ENCODE results near the gene TMEM94. TPM values are rescaled to one million over a fixed set of nuclear protein-coding genes. Genes with fewer than 3 reads are reported as not detected.
A peak's percentile ranks its signal among the peaks of the same experiment; 100 is the strongest.

Gene TMEM94
- total and polyA plus RNA-seq, 2 of the 13 experiments (the other 11 are each of a cell fraction or from before 2014, with no cell fraction given) = 32.6 to 134 TPM

DNA sequence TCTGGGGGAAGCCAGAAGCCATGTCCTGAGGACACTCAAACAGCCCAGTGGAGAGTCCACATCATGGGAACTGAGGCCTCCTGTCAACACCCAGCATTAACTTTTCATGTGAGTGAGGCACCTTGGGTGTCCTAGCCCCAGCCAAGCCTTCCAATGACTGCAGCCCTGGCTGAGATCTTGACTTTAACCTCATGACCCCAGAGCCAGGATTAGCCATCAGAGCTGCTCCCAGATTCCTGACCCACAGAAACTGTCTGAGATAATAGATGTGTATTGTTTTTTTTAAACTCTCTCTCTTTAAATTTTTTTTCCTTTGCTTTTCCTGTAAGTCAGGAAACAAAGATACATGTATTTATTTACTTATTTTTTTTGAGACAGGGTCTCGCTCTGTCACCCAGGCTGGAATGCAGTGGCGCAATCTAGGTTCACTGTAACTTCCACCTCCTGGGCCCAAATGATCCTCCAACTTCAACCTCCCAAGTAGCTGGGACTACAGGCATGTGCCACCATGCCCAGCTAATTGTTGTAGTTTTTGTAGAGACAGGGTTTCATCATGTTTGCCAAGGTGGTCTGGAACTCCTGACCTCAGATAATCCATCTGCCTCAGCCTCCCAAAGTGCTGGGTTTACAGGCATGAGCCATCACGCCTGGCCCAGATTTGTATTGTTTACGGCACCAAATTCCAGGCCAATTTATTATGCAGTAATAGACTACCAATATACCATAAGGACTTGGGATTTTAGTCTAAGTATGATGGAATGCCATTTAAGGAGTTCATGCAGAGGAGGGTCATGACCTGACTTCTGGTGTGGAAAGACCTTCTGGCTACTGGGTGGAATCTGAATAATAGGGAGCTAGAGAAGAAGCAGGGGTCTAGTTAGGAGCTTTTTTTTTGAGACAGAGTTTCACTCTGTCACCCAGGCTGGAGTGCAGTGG is 14.0 kb upstream of the TMEM94 start (continued):
- TF ChIP-seq, protein P1, sequence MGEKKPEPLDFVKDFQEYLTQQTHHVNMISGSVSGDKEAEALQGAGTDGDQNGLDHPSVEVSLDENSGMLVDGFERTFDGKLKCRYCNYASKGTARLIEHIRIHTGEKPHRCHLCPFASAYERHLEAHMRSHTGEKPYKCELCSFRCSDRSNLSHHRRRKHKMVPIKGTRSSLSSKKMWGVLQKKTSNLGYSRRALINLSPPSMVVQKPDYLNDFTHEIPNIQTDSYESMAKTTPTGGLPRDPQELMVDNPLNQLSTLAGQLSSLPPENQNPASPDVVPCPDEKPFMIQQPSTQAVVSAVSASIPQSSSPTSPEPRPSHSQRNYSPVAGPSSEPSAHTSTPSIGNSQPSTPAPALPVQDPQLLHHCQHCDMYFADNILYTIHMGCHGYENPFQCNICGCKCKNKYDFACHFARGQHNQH (CRISPR knock-in tag; IDR thresholded peaks at IDR 0.05) = peak; percentile 53; the same call in 1 of the 2 replicates
- no peak for TF ChIP-seq MZF1 (CRISPR knock-in tag; IDR thresholded peaks at IDR 0.05; ENCODE audit: borderline replicate concordance)
- peak; percentile 36; the same call in 1 of the 2 replicates for TF ChIP-seq BCL6 (CRISPR knock-in tag; IDR thresholded peaks at IDR 0.05)
- TF ChIP-seq, protein P2, sequence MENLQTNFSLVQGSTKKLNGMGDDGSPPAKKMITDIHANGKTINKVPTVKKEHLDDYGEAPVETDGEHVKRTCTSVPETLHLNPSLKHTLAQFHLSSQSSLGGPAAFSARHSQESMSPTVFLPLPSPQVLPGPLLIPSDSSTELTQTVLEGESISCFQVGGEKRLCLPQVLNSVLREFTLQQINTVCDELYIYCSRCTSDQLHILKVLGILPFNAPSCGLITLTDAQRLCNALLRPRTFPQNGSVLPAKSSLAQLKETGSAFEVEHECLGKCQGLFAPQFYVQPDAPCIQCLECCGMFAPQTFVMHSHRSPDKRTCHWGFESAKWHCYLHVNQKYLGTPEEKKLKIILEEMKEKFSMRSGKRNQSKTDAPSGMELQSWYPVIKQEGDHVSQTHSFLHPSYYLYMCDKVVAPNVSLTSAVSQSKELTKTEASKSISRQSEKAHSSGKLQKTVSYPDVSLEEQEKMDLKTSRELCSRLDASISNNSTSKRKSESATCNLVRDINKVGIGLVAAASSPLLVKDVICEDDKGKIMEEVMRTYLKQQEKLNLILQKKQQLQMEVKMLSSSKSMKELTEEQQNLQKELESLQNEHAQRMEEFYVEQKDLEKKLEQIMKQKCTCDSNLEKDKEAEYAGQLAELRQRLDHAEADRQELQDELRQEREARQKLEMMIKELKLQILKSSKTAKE (CRISPR knock-in tag; IDR thresholded peaks at IDR 0.05; ENCODE audit: borderline replicate concordance) = 0 out of 2 replicates have a peak, but pooled peaks have one; percentile 55
- TF ChIP-seq, protein P3, sequence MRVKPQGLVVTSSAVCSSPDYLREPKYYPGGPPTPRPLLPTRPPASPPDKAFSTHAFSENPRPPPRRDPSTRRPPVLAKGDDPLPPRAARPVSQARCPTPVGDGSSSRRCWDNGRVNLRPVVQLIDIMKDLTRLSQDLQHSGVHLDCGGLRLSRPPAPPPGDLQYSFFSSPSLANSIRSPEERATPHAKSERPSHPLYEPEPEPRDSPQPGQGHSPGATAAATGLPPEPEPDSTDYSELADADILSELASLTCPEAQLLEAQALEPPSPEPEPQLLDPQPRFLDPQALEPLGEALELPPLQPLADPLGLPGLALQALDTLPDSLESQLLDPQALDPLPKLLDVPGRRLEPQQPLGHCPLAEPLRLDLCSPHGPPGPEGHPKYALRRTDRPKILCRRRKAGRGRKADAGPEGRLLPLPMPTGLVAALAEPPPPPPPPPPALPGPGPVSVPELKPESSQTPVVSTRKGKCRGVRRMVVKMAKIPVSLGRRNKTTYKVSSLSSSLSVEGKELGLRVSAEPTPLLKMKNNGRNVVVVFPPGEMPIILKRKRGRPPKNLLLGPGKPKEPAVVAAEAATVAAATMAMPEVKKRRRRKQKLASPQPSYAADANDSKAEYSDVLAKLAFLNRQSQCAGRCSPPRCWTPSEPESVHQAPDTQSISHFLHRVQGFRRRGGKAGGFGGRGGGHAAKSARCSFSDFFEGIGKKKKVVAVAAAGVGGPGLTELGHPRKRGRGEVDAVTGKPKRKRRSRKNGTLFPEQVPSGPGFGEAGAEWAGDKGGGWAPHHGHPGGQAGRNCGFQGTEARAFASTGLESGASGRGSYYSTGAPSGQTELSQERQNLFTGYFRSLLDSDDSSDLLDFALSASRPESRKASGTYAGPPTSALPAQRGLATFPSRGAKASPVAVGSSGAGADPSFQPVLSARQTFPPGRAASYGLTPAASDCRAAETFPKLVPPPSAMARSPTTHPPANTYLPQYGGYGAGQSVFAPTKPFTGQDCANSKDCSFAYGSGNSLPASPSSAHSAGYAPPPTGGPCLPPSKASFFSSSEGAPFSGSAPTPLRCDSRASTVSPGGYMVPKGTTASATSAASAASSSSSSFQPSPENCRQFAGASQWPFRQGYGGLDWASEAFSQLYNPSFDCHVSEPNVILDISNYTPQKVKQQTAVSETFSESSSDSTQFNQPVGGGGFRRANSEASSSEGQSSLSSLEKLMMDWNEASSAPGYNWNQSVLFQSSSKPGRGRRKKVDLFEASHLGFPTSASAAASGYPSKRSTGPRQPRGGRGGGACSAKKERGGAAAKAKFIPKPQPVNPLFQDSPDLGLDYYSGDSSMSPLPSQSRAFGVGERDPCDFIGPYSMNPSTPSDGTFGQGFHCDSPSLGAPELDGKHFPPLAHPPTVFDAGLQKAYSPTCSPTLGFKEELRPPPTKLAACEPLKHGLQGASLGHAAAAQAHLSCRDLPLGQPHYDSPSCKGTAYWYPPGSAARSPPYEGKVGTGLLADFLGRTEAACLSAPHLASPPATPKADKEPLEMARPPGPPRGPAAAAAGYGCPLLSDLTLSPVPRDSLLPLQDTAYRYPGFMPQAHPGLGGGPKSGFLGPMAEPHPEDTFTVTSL (CRISPR knock-in tag; IDR thresholded peaks at IDR 0.05; ENCODE audit: borderline replicate concordance) = peak; percentile 56; the same call in 1 of the 2 replicates
- peak; percentile 25; the same call in 1 of the 2 replicates for TF ChIP-seq ETV5 (CRISPR knock-in tag; IDR thresholded peaks at IDR 0.05; ENCODE audit: borderline replicate concordance)
- TF ChIP-seq, protein P4, sequence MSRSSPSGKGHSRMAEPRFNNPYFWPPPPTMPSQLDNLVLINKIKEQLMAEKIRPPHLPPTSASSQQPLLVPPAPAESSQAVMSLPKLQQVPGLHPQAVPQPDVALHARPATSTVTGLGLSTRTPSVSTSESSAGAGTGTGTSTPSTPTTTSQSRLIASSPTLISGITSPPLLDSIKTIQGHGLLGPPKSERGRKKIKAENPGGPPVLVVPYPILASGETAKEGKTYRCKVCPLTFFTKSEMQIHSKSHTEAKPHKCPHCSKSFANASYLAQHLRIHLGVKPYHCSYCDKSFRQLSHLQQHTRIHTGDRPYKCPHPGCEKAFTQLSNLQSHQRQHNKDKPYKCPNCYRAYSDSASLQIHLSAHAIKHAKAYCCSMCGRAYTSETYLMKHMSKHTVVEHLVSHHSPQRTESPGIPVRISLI (CRISPR knock-in tag; IDR thresholded peaks at IDR 0.05; ENCODE audit: borderline replicate concordance) = peak; percentile 90
- peak; percentile 60; the same call in 1 of the 2 replicates for TF ChIP-seq MEIS1 (CRISPR knock-in tag; IDR thresholded peaks at IDR 0.05; ENCODE audit: borderline replicate concordance)
- peak; percentile 83 for TF ChIP-seq RARA (CRISPR knock-in tag; IDR thresholded peaks at IDR 0.05)
- TF ChIP-seq ESRRA (CRISPR knock-in tag; IDR thresholded peaks at IDR 0.05; ENCODE audit: low read depth) = no peak
- peak; percentile 86 for TF ChIP-seq CEBPG (CRISPR knock-in tag; IDR thresholded peaks at IDR 0.05)
- peak; percentile 16; the same call in 1 of the 2 replicates for TF ChIP-seq SIX1 (CRISPR knock-in tag; IDR thresholded peaks at IDR 0.05; ENCODE audit: borderline replicate concordance)
- TF ChIP-seq HDAC1 (CRISPR knock-in tag; IDR thresholded peaks at IDR 0.05) = peak; percentile 39; the same call in 1 of the 2 replicates
- TF ChIP-seq, protein P5, sequence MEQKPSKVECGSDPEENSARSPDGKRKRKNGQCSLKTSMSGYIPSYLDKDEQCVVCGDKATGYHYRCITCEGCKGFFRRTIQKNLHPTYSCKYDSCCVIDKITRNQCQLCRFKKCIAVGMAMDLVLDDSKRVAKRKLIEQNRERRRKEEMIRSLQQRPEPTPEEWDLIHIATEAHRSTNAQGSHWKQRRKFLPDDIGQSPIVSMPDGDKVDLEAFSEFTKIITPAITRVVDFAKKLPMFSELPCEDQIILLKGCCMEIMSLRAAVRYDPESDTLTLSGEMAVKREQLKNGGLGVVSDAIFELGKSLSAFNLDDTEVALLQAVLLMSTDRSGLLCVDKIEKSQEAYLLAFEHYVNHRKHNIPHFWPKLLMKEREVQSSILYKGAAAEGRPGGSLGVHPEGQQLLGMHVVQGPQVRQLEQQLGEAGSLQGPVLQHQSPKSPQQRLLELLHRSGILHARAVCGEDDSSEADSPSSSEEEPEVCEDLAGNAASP (CRISPR knock-in tag; IDR thresholded peaks at IDR 0.05; ENCODE audit: borderline replicate concordance) = 0 out of 2 replicates have a peak, but pooled peaks have one; percentile 41
- TF ChIP-seq GATAD2A (CRISPR knock-in tag; IDR thresholded peaks at IDR 0.05) = peak; percentile 64
- TF ChIP-seq HMG20A (CRISPR knock-in tag; IDR thresholded peaks at IDR 0.05; ENCODE audit: borderline replicate concordance) = peak; percentile 25; the same call in 1 of the 2 replicates

Data from HepG2 (cell line).